Ishikawa (cell line): ENCODE measurements around the gene GRIK4.

Experiments used
- EP300 ChIP-seq: IDR thresholded peaks from 2 replicates; pipeline ENCODE4 v1.6.1; 2012; ENCODE audit warnings: borderline replicate concordance
- TAF1 ChIP-seq: IDR thresholded peaks from 2 replicates; pipeline ENCODE4 v1.6.1; 2012; ENCODE audit warnings: low read depth, mild to moderate bottlenecking
- TEAD4 ChIP-seq: IDR thresholded peaks from 2 replicates; pipeline ENCODE4 v1.6.1; 2012
- ZBTB7A ChIP-seq: IDR thresholded peaks from 2 replicates; pipeline ENCODE4 v1.6.1; 2012; ENCODE audit warnings: low read depth

- TF ChIP-seq TAF1 (no peak), ZBTB7A (no peak), TEAD4 (no peak), EP300 (no peak)
These were observed 396.4 kb downstream of the GRIK4 start for GRCh38 chr11:120907971-120908370.
